HG03039 (cell line): ENCODE measurements around the gene COBL.

ENCODE experiments used
- ATAC-seq: cut with Tn5 transposase; IDR thresholded peaks from one replicate; pipeline ENCODE4 v1.9.1; 2021; ENCODE audit warnings: mild to moderate bottlenecking, moderate library complexity; ENCODE audit not compliant: unreplicated experiment

The COBL gene

GRCh38 chr7:51256209-51256781 is 60.3 kb downstream of the COBL start:
- no peak for ATAC-seq

GRCh38 chr7:51255536-51256208 is 60.9 kb downstream of the COBL start:
- ATAC-seq, result no peak

- no peak for ATAC-seq
Measured at GRCh38 chr7:51255036-51255435, 61.6 kb downstream of the COBL start.

- ATAC-seq, result no peak
Measured at GRCh38 chr7:51253157-51253556, 63.5 kb downstream of the COBL start.

GRCh38 chr7:51251290-51251689 is 65.3 kb downstream of the COBL start:
- ATAC-seq, result no peak

- ATAC-seq, result no peak
Measured at GRCh38 chr7:51250512-51250911, 66.1 kb downstream of the COBL start.

- ATAC-seq, result no peak
Measured at GRCh38 chr7:51249991-51250390, 66.6 kb downstream of the COBL start.

GRCh38 chr7:51249187-51249945 is 67.2 kb downstream of the COBL start:
- no peak for ATAC-seq

- no peak for ATAC-seq
Measured at GRCh38 chr7:51246258-51247245, 70.1 kb downstream of the COBL start.

- no peak for ATAC-seq
Measured at GRCh38 chr7:51244885-51245284, 71.7 kb downstream of the COBL start.

- no peak for ATAC-seq
Measured at GRCh38 chr7:51244053-51244452, 72.6 kb downstream of the COBL start.

- no peak for ATAC-seq
Measured at GRCh38 chr7:51243631-51244030, 73.0 kb downstream of the COBL start.

- no peak for ATAC-seq
Measured at GRCh38 chr7:51242881-51243518, 73.6 kb downstream of the COBL start.

- no peak for ATAC-seq
Measured at GRCh38 chr7:51242007-51242691, 74.5 kb downstream of the COBL start.

GRCh38 chr7:51240868-51241267 is 75.7 kb downstream of the COBL start:
- ATAC-seq, result no peak

- no peak for ATAC-seq
Measured at GRCh38 chr7:51239691-51240090, 76.9 kb downstream of the COBL start.

GRCh38 chr7:51238981-51239495 is 77.6 kb downstream of the COBL start:
- ATAC-seq, result no peak

- no peak for ATAC-seq
Measured at GRCh38 chr7:51237446-51238133, 79.0 kb downstream of the COBL start.

- no peak for ATAC-seq
Measured at GRCh38 chr7:51236470-51237132, 80.0 kb downstream of the COBL start.
